Loucy (cell line): ENCODE data around the gene USP9Y.

Experiments used
- CTCF ChIP-seq: fragments of 200-600 bp; sonication (generic); conservative IDR thresholded peaks from 2 replicates; pipeline ENCODE4 v1.5.1; 2014; ENCODE audit warnings: mild to moderate bottlenecking, antibody characterized with exemption, low read length
- EZH2phosphoT487 ChIP-seq: fragments of 200-600 bp; IDR thresholded peaks from 2 replicates; pipeline ENCODE4 v1.6.1; 2018; ENCODE audit warnings: antibody characterized with exemption, mild to moderate bottlenecking, moderate library complexity, borderline replicate concordance

GRCh38 chrY:12752856-12753255 lies 51.8 kb downstream of the USP9Y start:
- no peak for TF ChIP-seq CTCF
- no peak for TF ChIP-seq EZH2phosphoT487
